ENCODE measurements around the gene SLC40A1.

SLC40A1 gene

DNA sequence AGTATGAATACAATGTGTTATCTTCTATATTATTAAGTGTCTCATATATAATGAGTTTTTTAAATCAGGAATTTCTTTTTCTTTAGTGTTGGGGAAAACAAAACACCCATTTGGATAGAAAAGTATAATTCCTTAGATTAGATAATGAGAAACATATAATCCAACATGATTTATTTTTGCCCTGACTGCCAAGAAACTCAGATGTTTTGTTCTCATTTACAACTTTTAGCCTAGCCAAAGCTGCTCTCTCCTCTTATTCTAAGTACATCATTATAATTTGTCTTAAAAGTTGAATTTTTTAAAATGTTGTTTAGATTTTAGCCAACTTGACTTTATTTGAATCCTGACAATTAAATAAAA, 68.6 kb downstream of the SLC40A1 start:
- DNase-seq = no peak
- peaks cover 7% of the 10 kb centered on the region in 2 donors for H3K9me3 Mint-ChIP-seq
- H3K27ac Mint-ChIP-seq = no peak overlapping the region
- no peak overlapping the region for H3K4me3 Mint-ChIP-seq
- no peaks in the 10 kb centered on the region for H3K4me1 Mint-ChIP-seq
- H3K36me3 Mint-ChIP-seq = peaks cover 0 to 5% of the 10 kb centered on the region in 2 donors
- ATAC-seq (replicated peaks) = no peak
- peaks cover 12 to 16% of the 10 kb centered on the region in 2 donors for H3K27me3 Mint-ChIP-seq

DNA sequence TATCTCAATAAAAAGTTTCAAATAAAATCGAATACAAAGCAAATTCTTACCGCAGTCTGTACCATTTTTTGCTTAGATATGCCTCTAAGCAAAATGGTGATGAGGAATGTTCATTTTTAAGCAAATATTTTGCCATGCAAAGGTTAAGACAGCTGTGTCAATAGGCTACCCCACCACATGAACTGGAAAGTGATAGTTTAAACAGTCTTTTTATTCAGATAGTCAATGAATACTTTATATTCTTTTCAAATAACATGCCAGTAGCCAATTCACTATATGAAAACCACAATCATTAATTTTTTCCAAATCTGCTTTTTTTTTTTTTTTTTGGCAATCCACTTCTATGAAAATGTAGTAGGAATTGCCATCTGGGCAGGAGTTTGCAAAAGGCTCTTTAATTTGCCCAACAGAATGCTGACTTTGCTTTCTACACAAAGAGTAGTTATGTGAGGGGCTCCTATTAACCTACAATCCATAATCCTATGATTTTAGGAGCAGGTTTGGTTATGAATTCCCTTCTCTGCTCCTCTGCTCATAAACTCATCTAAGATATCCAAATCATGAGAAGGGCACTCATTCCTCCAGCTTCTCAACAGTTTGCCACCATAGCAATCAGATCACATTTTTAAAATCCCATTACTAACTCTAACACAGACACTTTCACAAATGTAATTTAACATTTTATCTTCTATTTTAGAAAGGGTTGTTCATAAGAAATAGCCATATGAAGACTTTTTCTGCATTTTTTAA, 69.2 kb downstream of the SLC40A1 start:
- ATAC-seq (replicated peaks) (no peak), DNase-seq (no peak)
- Mint-ChIP-seq H3K9me3 (peaks cover 7% of the 10 kb centered on the region in 2 donors), H3K4me3 (no peak overlapping the region), H3K4me1 (no peaks in the 10 kb centered on the region), H3K36me3 (peaks cover 0 to 5% of the 10 kb centered on the region in 2 donors), H3K27me3 (peaks cover 12 to 16% of the 10 kb centered on the region in 2 donors), H3K27ac (no peak overlapping the region)

Data from stimulated activated naive B cell treated with anti-CD40 and anti-IgM and Interleukin-4, amounts not matched to agents 10 μg/mL and 1 μg/mL and 100 μg/mL, for 72 hours (primary cell).